Progenitor cell of endocrine pancreas (in vitro differentiated cells): ENCODE measurements around the gene CDC37. TPM values are rescaled to one million over a fixed set of nuclear protein-coding genes. Genes with fewer than 3 reads are reported as not detected.

Experiments used
- DNase-seq: peaks from one replicate; pipeline ENCODE4 v3.0.0; 2021; ENCODE audit warnings: low spot score; ENCODE audit not compliant: unreplicated experiment
- H3K27ac Mint-ChIP-seq: 2 replicates; pipeline ENCODE4 v1.8.0; 2021; ENCODE audit warnings: mild to moderate bottlenecking, moderate library complexity, mixed read lengths
- H3K27me3 Mint-ChIP-seq: 2 replicates; pipeline ENCODE4 v1.8.0; 2021; ENCODE audit warnings: mixed read lengths
- H3K36me3 Mint-ChIP-seq: 2 replicates; pipeline ENCODE4 v1.8.0; 2022; ENCODE audit warnings: mixed read lengths; ENCODE audit not compliant: insufficient read depth
- H3K4me1 Mint-ChIP-seq: 2 replicates; pipeline ENCODE4 v1.8.0; 2021; ENCODE audit warnings: low read depth, mixed read lengths
- H3K4me3 Mint-ChIP-seq: 2 replicates; pipeline ENCODE4 v1.8.0; 2021; ENCODE audit warnings: low read depth, mild to moderate bottlenecking, moderate library complexity, mixed read lengths
- H3K9me3 Mint-ChIP-seq: 2 replicates; pipeline ENCODE4 v1.8.0; 2021; ENCODE audit warnings: low read depth, mixed read lengths
- CTCF ChIP-seq: fragments of 200-600 bp; sonication (generic); IDR thresholded peaks from one replicate; pipeline ENCODE4 v1.5.0; 2021; ENCODE audit warnings: antibody characterized with exemption, mild to moderate bottlenecking; ENCODE audit not compliant: unreplicated experiment
- long read RNA-seq: library from polyadenylated mRNA; unstranded; transcript quantifications from one replicate; pipeline ENCODE4 v2.0.0, GENCODE V29; 2020
- total RNA-seq: library from RNA; stranded (reverse); gene quantifications from 2 replicates; pipeline ENCODE4 v1.2.1, GENCODE V29; 2021

CDC37 gene
- total RNA-seq: 148 and 149 TPM in 2 replicates
- long read RNA-seq, transcript CDC37-201 (8 exons, 1,608 nt): major isoform, 141 of 203 reads
- long read RNA-seq, transcript CDC37-209 (7 exons, 1,377 nt): minor isoform, 42 of 203 reads
- long read RNA-seq, partial matches to known transcripts: 6 of 203 reads
- long read RNA-seq, other reads (novel, unspliced or antisense): 14 of 203 reads

GRCh38 chr19:10403137-10404021 is at the start of gene CDC37:
TSS of gene CDC37 (minus strand) at chr19:10403542. CDS start at chr19:10403479, 63 bp downstream.
- no peaks in the 10 kb centered on the region for H3K9me3 Mint-ChIP-seq
- peak within 1 kb of the TSS; percentile 95 for H3K4me3 Mint-ChIP-seq
- H3K4me1 Mint-ChIP-seq: peaks cover 12% of the 10 kb centered on the region
- H3K36me3 Mint-ChIP-seq: no peaks in the 10 kb centered on the region
- peaks cover 30% of the 10 kb centered on the region for H3K27me3 Mint-ChIP-seq
- no peak for TF ChIP-seq CTCF
- peak; percentile 96 for DNase-seq
- H3K27ac Mint-ChIP-seq: peak within 1 kb of the TSS; percentile 98

- H3K4me1 Mint-ChIP-seq: no peaks in the 10 kb centered on the region
- H3K27ac Mint-ChIP-seq: no peak overlapping the region
- no peak for TF ChIP-seq CTCF
- peaks cover 30% of the 10 kb centered on the region for H3K27me3 Mint-ChIP-seq
- no peak for DNase-seq
- no peaks in the 10 kb centered on the region for H3K9me3 Mint-ChIP-seq
- H3K36me3 Mint-ChIP-seq: no peaks in the 10 kb centered on the region
- H3K4me3 Mint-ChIP-seq: no peak overlapping the region
Observed at GRCh38 chr19:10450853-10451609, 47.7 kb upstream of the CDC37 start.

GRCh38 chr19:10450191-10450852 is 47.0 kb upstream of the CDC37 start:
- Mint-ChIP-seq H3K27ac (no peak overlapping the region), H3K36me3 (no peaks in the 10 kb centered on the region), H3K9me3 (no peaks in the 10 kb centered on the region), H3K27me3 (peaks cover 27% of the 10 kb centered on the region), H3K4me1 (no peaks in the 10 kb centered on the region), H3K4me3 (no peak overlapping the region)
- no peak for DNase-seq
- TF ChIP-seq CTCF: no peak

DNA sequence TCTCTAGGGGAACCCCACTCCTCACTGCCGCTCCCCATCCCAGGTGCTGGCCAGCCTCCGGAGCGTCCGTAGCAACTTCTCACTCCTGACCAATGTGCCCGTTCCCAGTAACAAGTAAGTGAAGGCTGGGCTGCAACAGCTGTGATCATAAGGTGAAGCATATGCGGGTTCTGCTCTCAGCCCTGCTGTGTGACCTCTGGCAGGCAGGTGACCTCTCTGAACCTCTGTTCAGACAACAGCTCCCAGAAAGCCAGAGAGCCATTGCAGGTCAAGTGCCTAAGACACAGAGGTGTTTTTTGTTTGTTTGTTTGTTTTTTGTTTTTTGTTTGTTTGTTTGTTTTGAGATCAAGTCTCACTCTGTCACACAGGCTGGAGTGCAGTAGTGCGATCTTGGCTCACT is 45.7 kb upstream of the CDC37 start:
- peaks cover 27% of the 10 kb centered on the region for H3K27me3 Mint-ChIP-seq
- TF ChIP-seq CTCF: no peak
- DNase-seq: no peak
- H3K36me3 Mint-ChIP-seq: no peaks in the 10 kb centered on the region
- no peaks in the 10 kb centered on the region for H3K9me3 Mint-ChIP-seq
- no peaks in the 10 kb centered on the region for H3K4me1 Mint-ChIP-seq
- no peak overlapping the region for H3K4me3 Mint-ChIP-seq
- no peak overlapping the region for H3K27ac Mint-ChIP-seq

DNA sequence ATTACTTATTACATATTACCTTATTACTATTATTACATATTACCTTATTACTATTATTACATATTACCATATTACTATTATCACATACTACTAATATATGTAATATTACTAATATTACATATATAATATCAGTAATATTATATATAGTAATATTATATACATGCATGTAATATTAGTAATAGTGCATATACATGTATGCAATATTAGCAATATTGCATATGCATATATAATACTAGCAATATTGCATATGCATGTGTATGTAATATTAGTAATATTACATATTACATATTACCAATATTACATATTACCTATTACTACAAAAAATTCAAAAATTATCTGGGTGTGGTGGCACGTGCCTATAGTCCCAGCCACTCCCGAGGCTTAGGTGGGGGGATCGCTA is 39.4 kb upstream of the CDC37 start:
- no peak for TF ChIP-seq CTCF
- no peaks in the 10 kb centered on the region for H3K4me1 Mint-ChIP-seq
- H3K27ac Mint-ChIP-seq: no peak overlapping the region
- DNase-seq: no peak
- no peaks in the 10 kb centered on the region for H3K36me3 Mint-ChIP-seq
- peaks cover 9% of the 10 kb centered on the region for H3K27me3 Mint-ChIP-seq
- no peaks in the 10 kb centered on the region for H3K9me3 Mint-ChIP-seq
- H3K4me3 Mint-ChIP-seq: no peak overlapping the region
